H9 (cell line): Measurements from ENCODE around the gene MCRIP2. TPM values are rescaled to one million over a fixed set of nuclear protein-coding genes. Genes with fewer than 3 reads are reported as not detected.
A peak's percentile ranks its signal among the peaks of the same experiment; 100 is the strongest.

Source experiments
- DNase-seq: peaks from one replicate; pipeline ENCODE4 v3.0.0-alpha.2; 2017
- H2AFZ ChIP-seq: one replicate; pipeline ENCODE4 v1.6.1; 2013; ENCODE audit warnings: mild to moderate bottlenecking, low read length, control low read depth, moderate library complexity
- H2AK5ac ChIP-seq: 2 replicates; pipeline ENCODE4 v1.6.1; 2013; ENCODE audit warnings: low read length, control low read depth, mixed read lengths; ENCODE audit not compliant: insufficient read length
- H2BK120ac ChIP-seq: one replicate; pipeline ENCODE4 v1.6.1; 2013; ENCODE audit warnings: low read depth, mild to moderate bottlenecking, low read length, control low read depth, inconsistent platforms; ENCODE audit not compliant: poor library complexity, severe bottlenecking
- H2BK12ac ChIP-seq: 2 replicates; pipeline ENCODE4 v1.6.1; 2013; ENCODE audit warnings: low read length, control low read depth, mixed read lengths, low read depth; ENCODE audit not compliant: insufficient read length
- H2BK15ac ChIP-seq: 2 replicates; pipeline ENCODE4 v1.6.1; 2013; ENCODE audit warnings: low read depth, low read length, control low read depth
- H2BK20ac ChIP-seq: one replicate; pipeline ENCODE4 v1.6.1; 2013; ENCODE audit warnings: low read depth, mild to moderate bottlenecking, low read length, control low read depth, inconsistent platforms; ENCODE audit not compliant: poor library complexity, severe bottlenecking
- H2BK5ac ChIP-seq: 2 replicates; pipeline ENCODE4 v1.6.1; 2013; ENCODE audit warnings: low read length, control low read depth, mixed read lengths; ENCODE audit not compliant: insufficient read length
- H3K14ac ChIP-seq: 2 replicates; pipeline ENCODE4 v1.6.1; 2013; ENCODE audit warnings: low read length, control low read depth; ENCODE audit not compliant: insufficient read depth
- H3K18ac ChIP-seq: 2 replicates; pipeline ENCODE4 v1.6.1; 2013; ENCODE audit warnings: low read depth, mild to moderate bottlenecking, mixed read lengths, low read length, control low read depth; ENCODE audit not compliant: insufficient read length
- H3K23ac ChIP-seq: 2 replicates; pipeline ENCODE4 v1.6.1; 2013; ENCODE audit warnings: low read length, control low read depth, mixed read lengths, low read depth; ENCODE audit not compliant: insufficient read length
- H3K23me2 ChIP-seq: 2 replicates; pipeline ENCODE4 v1.6.1; 2013; ENCODE audit warnings: low read depth, mild to moderate bottlenecking, mixed read lengths, low read length, control low read depth; ENCODE audit not compliant: insufficient read length, poor library complexity, severe bottlenecking
- H3K27ac ChIP-seq: 2 replicates; pipeline ENCODE4 v1.5.1; 2013; ENCODE audit warnings: low read length, control low read depth, mixed read lengths, low read depth; ENCODE audit not compliant: insufficient read length
- H3K27me3 ChIP-seq: 2 replicates; pipeline ENCODE4 v1.6.1; 2013; ENCODE audit warnings: low read length, control low read depth, inconsistent platforms; ENCODE audit not compliant: insufficient read depth
- H3K4ac ChIP-seq: 2 replicates; pipeline ENCODE4 v1.6.1; 2013; ENCODE audit warnings: low read depth, mild to moderate bottlenecking, control low read depth, inconsistent platforms, low read length, moderate library complexity
- H3K4me1 ChIP-seq: 2 replicates; pipeline ENCODE4 v1.6.1; 2013; ENCODE audit warnings: low read length, control low read depth, inconsistent platforms; ENCODE audit not compliant: insufficient read depth
- H3K4me2 ChIP-seq: 2 replicates; pipeline ENCODE4 v1.6.1; 2013; ENCODE audit warnings: low read length, control low read depth, mixed read lengths; ENCODE audit not compliant: insufficient read length, insufficient read depth
- H3K56ac ChIP-seq: 2 replicates; pipeline ENCODE4 v1.6.1; 2013; ENCODE audit warnings: low read depth, mild to moderate bottlenecking, mixed read lengths, low read length, control low read depth; ENCODE audit not compliant: insufficient read length
- H3K79me1 ChIP-seq: 2 replicates; pipeline ENCODE4 v1.6.1; 2013; ENCODE audit warnings: low read depth, mild to moderate bottlenecking, moderate library complexity, low read length, control low read depth, inconsistent platforms; ENCODE audit not compliant: insufficient read depth, poor library complexity, severe bottlenecking
- H3K79me2 ChIP-seq: 2 replicates; pipeline ENCODE4 v1.6.1; 2013; ENCODE audit warnings: low read length, control low read depth, inconsistent platforms; ENCODE audit not compliant: insufficient read depth
- H3K9ac ChIP-seq: 2 replicates; pipeline ENCODE4 v1.6.1; 2013; ENCODE audit warnings: low read length, control low read depth, mixed read lengths; ENCODE audit not compliant: insufficient read length; ENCODE audit errors: extremely low read depth
- H3K9me3 ChIP-seq: one replicate; pipeline ENCODE4 v1.6.1; 2013; ENCODE audit warnings: low read depth, low read length, inconsistent platforms; ENCODE audit not compliant: control insufficient read depth
- H3T11ph ChIP-seq: one replicate; pipeline ENCODE4 v1.6.1; 2013; ENCODE audit warnings: mild to moderate bottlenecking, low read length, control low read depth, inconsistent platforms
- H4K20me1 ChIP-seq: one replicate; pipeline ENCODE4 v1.6.1; 2013; ENCODE audit not compliant: control insufficient read depth, insufficient read length, insufficient read depth
- H4K5ac ChIP-seq: 2 replicates; pipeline ENCODE4 v1.6.1; 2013; ENCODE audit warnings: low read depth, mild to moderate bottlenecking, mixed read lengths, low read length, control low read depth; ENCODE audit not compliant: insufficient read length
- H4K8ac ChIP-seq: replicated peaks from 2 replicates; pipeline ENCODE4 v1.6.1; 2013; ENCODE audit warnings: low read length, control low read depth, mixed read lengths, low read depth; ENCODE audit not compliant: insufficient read length
- H4K91ac ChIP-seq: 2 replicates; pipeline ENCODE4 v1.6.1; 2013; ENCODE audit warnings: low read depth, mild to moderate bottlenecking, moderate library complexity, mixed read lengths, low read length, control low read depth; ENCODE audit not compliant: insufficient read length
- H3K27ac Mint-ChIP-seq, 3 experiments: 2 replicates in 2 of 3; 3 replicates in 1 of 3; pipeline ENCODE4 v1.8.0; 2020 to 2021; ENCODE audit warnings: mixed read lengths in 3 of 3, mild to moderate bottlenecking in 1 of 3, moderate library complexity in 1 of 3
- H3K27me3 Mint-ChIP-seq: 2 replicates; pipeline ENCODE4 v1.8.0; 2021; ENCODE audit warnings: low read depth, mild to moderate bottlenecking, moderate library complexity, mixed read lengths
- H3K36me3 Mint-ChIP-seq, 3 experiments: 2 replicates in 2 of 3; 3 replicates in 1 of 3; pipeline ENCODE4 v1.8.0; 2020 to 2021; ENCODE audit warnings: low read depth in 3 of 3, mixed read lengths in 3 of 3; ENCODE audit not compliant: insufficient read depth in 1 of 3
- H3K4me1 Mint-ChIP-seq, 2 experiments: 2 replicates each; pipeline ENCODE4 v1.8.0; 2020; ENCODE audit warnings: mixed read lengths in 2 of 2
- H3K4me3 Mint-ChIP-seq, 2 experiments: 2 replicates in 1 of 2; 3 replicates in 1 of 2; pipeline ENCODE4 v1.8.0; 2020 to 2021; ENCODE audit warnings: mild to moderate bottlenecking in 2 of 2, mixed read lengths in 2 of 2, moderate library complexity in 1 of 2
- H3K9me3 Mint-ChIP-seq, 2 experiments: 2 replicates in 1 of 2; 3 replicates in 1 of 2; pipeline ENCODE4 v1.8.0; 2020; ENCODE audit warnings: mild to moderate bottlenecking in 2 of 2, mixed read lengths in 2 of 2, moderate library complexity in 1 of 2
- WGBS: extraction: QIAGEN DNeasy Blood & Tissue Kit; methylation state at CpG from one replicate; pipeline ENCODE4 v1.1.7; 2013; ENCODE audit warnings: missing lambda C conversion rate, low lambda C conversion rate, mixed read lengths; ENCODE audit not compliant: insufficient read length; ENCODE audit errors: extremely low coverage; 5-methylcytosine and 5-hydroxymethylcytosine counted together
- total RNA-seq: library from RNA; stranded (reverse); gene quantifications from 2 replicates; pipeline ENCODE4 v1.2.1, GENCODE V29; 2021
- TF ChIP-seq, protein P1 (sequence below): fragments of 200-600 bp; sonication (generic); conservative IDR thresholded peaks from 3 replicates; pipeline ENCODE4 v1.8.0; 2021; ENCODE audit warnings: antibody characterized with exemption, mild to moderate bottlenecking

Gene MCRIP2
- total RNA-seq, 1 experiment from 2014 or later: 52.5 TPM

DNA sequence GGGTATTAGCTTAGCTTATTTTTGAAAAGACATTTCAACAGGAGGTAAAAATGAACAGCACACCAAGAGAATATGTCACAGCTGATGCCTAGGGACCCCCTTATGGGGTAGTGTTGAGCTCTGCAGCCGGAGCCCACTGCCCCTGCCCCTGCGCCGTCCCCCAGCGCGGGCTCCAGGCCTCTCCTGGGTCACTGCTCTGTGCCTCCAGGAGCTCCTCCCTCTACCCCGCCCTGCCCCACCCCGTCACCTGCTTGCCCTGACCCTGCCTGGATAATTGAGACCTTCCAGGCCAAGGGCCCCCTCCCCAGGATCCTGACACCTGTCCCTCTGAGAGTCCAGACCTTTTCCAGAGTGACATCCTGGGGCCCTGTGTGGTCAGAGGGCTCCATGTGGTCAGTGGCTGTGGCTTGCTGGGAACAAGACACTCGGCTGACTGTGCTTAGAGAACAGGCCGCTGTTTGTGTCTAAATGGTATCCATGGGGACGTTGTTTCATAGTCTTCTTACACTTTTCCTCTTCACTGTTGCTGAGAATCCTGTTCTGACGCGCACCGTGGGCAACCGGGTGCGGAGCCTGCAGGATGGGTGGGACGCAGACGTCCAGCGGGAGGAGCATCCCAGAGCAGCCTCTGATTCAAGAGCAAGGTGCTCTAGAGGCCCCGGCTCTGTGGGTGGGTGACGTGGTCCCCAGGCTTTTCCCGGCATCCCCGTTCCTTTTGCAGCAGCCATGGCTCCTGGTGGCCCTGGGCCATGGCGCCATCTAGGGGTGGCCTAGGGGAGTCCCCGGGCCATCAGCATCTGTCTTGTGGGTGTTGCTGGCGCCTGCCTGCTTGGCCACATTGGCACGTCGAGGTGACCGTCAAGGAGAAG, 30.9 kb upstream of the MCRIP2 start:
- no peaks in the 10 kb centered on the region for H3K27me3 Mint-ChIP-seq
- peak overlapping the region; percentile 24 for H3K18ac ChIP-seq
- H3K79me1 ChIP-seq: peaks cover 2% of the 10 kb centered on the region
- H3K9me3 ChIP-seq: no peaks in the 10 kb centered on the region
- H3K27me3 ChIP-seq: no peaks in the 10 kb centered on the region
- peaks cover 11 to 13% of the 10 kb centered on the region in 2 experiments for H3K4me1 Mint-ChIP-seq
- H4K5ac ChIP-seq: no peak overlapping the region
- no peaks in the 10 kb centered on the region for H3K4me1 ChIP-seq
- DNase-seq: peak; percentile 86
- H3K9ac ChIP-seq: no peak overlapping the region
- H3T11ph ChIP-seq: no peak overlapping the region
- H3K23ac ChIP-seq: no peak overlapping the region
- no peak overlapping the region for H3K14ac ChIP-seq
- no peak overlapping the region for H3K27ac ChIP-seq
- TF ChIP-seq, protein P1, sequence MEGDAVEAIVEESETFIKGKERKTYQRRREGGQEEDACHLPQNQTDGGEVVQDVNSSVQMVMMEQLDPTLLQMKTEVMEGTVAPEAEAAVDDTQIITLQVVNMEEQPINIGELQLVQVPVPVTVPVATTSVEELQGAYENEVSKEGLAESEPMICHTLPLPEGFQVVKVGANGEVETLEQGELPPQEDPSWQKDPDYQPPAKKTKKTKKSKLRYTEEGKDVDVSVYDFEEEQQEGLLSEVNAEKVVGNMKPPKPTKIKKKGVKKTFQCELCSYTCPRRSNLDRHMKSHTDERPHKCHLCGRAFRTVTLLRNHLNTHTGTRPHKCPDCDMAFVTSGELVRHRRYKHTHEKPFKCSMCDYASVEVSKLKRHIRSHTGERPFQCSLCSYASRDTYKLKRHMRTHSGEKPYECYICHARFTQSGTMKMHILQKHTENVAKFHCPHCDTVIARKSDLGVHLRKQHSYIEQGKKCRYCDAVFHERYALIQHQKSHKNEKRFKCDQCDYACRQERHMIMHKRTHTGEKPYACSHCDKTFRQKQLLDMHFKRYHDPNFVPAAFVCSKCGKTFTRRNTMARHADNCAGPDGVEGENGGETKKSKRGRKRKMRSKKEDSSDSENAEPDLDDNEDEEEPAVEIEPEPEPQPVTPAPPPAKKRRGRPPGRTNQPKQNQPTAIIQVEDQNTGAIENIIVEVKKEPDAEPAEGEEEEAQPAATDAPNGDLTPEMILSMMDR: peak; percentile 94
- WGBS: no CpG with 5 or more reads among the region's 28 CpGs
- H3K56ac ChIP-seq: no peak overlapping the region
- H3K4ac ChIP-seq: no peak overlapping the region
- H4K91ac ChIP-seq: no peak overlapping the region
- H3K79me2 ChIP-seq: no peaks in the 10 kb centered on the region
- no peak overlapping the region for H3K4me2 ChIP-seq
- H3K9me3 Mint-ChIP-seq: peaks cover 3% of the 10 kb centered on the region in 2 experiments; a peak in 1 of 5 replicates
- no peak overlapping the region for H2BK15ac ChIP-seq
- no peaks in the 10 kb centered on the region for H4K20me1 ChIP-seq
- H3K23me2 ChIP-seq: no peaks in the 10 kb centered on the region
- peak overlapping the region in 1 of 2 experiments; percentile 53; a peak in 1 of 5 replicates for H3K4me3 Mint-ChIP-seq
- no peak overlapping the region for H2AK5ac ChIP-seq
- no peak overlapping the region for H2BK5ac ChIP-seq
- peaks cover 7 to 16% (median 11%) of the 10 kb centered on the region in 3 experiments; a peak in 6 of 7 replicates for H3K36me3 Mint-ChIP-seq
- no peak overlapping the region for H2AFZ ChIP-seq
- no peak overlapping the region for H2BK12ac ChIP-seq
- no peak overlapping the region for H2BK20ac ChIP-seq
- H4K8ac ChIP-seq: no peak overlapping the region
- H2BK120ac ChIP-seq: no peak overlapping the region
- H3K27ac Mint-ChIP-seq: peak overlapping the region in 2 of 3 experiments; percentile 69 to 89; a peak in 2 of 7 replicates
